Inflammatory macrophage (primary cell): ENCODE results near the gene FRMD4A.
"Not testable (repeated sequence)": the region's sequence is repeated elsewhere in the genome, so short reads cannot be mapped to it uniquely, and the experiment has no call there.

Source experiments
- DNase-seq, 2 donors: peaks; one replicate each; pipeline ENCODE4 v3.0.0-alpha.2; 2020 to 2022

Gene FRMD4A

DNA sequence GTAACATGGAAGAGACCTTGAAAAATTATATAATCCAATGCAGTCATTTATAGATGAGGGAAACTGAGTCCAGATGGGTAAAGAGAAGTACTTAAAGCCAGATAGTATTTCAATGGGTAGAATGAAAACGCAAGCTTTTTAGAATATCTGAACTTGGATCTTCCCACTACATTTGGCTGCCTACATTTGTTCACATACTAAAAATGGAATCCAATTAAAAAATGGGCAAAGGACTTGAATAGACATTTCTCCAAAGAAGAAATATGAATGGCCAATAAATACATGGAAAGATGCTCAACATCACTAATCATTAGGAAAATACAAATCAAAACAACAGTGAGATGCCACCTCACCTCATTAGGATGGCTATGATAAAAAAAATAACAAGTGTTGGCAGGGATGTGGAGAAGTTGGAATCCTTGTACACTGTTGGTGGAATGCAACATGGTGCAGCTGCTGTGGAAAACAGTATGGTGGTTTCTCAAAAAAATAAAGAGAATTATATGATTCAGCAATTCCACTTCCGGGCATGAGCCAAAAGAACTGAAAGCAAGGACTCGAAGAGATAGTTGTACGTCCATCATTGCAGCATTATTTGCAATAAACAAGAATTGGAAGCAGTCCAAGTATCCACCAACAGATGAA lies 188.0 kb downstream of the FRMD4A start:
- no peak for DNase-seq

DNA sequence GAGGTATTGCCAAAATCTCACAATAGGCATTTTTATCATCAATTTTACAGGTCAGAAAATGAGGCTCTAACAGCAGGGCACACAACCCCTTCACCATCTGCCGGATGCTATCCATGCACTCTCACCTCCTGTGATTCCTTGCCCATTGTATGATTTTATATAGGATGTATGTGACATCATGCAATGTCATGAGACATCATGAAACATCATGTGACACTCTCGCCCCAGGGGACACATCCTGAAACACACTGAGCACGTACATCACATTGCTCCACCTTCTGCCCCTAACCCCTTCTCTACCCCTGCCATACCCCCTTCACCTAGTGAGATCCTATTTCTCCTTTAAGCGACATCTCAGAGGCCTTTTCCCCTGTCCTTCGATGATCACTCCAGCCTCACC lies 189.4 kb downstream of the FRMD4A start:
- DNase-seq = no peak

DNA sequence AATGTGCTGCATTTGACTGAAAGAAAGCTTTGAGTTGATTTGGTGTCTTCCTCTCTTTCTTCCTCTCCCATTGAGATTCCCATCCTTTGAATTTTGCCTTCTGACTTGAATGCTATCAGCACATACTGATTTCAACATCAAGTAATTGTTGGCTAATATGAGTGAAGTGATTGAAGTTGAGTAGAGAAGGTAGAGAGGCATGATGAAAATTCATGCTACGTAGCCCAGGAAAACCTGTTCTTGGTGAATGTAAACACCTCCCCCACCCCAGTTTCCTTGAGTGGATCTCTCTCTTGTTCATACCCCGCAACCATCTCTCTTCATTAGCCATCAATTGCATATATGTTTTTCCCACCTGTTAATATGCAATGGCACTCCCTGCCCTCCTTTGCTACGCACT lies 193.3 kb downstream of the FRMD4A start:
- DNase-seq = no peak

DNA sequence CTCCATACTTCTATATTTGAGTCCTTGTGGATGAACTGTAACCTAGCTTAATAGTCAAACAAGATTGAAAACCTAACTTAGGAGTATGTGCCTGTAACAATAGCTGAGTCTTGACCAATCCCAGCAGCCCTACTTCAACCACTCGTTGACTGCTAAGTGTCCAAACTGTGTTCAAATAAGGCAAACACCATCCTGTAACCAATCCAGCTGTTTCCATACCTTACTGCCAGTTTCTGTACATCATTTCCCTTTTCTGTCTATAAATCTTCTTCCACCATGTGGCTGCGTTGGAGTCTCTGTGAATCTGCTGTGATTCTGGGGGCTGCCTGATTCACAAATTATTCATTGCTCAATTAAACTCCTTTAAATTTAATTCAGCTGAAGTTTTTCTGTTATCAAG lies 195.5 kb downstream of the FRMD4A start:
- DNase-seq = not testable (repeated sequence)

DNA sequence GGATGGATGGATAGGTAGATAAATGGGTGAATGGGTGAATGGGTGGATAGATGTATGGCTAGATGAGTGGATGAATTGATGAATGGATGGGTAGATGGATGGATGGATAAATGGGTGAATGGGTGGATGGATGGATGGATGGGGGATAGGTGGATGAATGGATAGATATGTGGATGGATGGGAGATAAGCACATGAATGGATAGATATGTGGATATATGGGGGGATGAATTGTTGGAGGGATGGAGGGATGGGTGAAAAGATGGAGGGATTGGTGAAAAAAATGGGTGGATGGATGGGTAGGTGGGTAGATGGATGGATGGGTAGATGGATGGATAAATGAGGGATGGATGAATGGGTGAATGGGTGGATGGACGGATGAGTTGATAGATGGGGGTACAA lies 196.4 kb downstream of the FRMD4A start:
- no peak for DNase-seq

DNA sequence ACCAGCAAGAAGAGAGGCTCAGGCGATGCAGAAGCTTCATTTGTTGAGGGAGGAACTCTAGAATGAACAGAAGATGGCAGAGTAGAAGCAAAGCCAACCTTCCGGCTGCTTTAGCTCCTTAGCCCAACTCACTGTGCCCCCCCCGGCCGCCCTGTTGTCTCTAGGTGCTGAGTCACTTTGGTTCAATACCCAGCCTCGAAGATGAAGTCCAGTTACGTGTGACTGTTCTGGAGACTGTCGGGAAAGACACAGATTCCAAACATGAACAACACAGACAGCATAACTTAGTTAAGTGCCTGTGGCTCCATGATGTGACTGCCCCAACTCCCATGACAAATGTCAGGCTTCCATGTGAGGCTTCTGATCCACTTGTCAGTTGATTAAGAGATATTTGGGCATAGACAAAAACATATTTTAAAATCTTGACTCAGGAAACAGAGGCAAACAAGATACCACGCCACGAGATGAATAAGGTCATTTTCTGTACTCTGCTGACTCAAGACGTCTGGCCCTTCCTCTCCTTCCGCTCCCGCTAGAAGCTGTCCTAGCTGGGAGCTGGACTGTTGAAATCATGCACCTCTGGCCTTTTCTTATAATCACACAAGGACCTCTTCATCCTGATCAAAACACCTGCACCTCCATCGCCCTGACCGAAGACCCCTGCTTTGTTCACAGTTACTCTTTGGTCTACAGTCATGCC lies 199.3 kb downstream of the FRMD4A start:
- DNase-seq = no peak

DNA sequence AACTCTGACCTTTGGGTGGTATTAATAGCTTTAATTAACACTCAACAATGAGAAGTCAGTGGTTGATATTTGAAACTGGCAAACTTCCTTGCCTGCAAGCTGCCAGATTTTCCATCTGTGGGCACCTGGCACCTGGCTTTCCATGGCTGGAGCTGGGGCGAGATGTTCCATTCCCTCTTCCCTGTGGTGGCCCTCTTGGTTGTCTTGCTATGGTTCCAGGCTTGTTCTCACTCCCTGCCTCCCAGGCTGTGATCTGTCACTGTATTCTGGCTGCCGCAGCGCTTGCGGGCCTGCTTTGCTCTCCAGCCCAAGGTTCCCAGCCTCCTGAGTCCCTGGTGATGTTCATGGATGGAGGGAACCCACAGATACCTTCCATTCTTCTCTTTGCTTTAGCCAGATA lies 201.0 kb downstream of the FRMD4A start:
- DNase-seq = no peak

DNA sequence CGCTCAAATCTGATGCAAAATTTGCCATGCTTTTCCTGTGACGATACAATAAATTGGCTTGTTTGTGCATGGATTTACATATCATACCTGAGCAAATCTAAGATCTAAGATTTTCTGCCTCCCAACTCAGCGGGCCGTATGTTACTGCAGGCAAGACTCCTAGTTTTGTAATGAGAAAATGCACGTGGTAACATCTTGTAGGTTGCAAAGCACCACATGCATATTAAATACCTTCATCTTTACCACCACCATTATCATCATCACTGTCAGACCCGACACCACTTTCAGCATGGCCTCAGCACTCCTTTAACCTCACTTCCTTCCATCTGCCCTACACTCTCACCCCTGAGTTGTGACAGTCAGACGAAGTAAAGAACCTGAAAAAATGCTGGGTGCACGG lies 202.2 kb downstream of the FRMD4A start:
- DNase-seq = no peak

DNA sequence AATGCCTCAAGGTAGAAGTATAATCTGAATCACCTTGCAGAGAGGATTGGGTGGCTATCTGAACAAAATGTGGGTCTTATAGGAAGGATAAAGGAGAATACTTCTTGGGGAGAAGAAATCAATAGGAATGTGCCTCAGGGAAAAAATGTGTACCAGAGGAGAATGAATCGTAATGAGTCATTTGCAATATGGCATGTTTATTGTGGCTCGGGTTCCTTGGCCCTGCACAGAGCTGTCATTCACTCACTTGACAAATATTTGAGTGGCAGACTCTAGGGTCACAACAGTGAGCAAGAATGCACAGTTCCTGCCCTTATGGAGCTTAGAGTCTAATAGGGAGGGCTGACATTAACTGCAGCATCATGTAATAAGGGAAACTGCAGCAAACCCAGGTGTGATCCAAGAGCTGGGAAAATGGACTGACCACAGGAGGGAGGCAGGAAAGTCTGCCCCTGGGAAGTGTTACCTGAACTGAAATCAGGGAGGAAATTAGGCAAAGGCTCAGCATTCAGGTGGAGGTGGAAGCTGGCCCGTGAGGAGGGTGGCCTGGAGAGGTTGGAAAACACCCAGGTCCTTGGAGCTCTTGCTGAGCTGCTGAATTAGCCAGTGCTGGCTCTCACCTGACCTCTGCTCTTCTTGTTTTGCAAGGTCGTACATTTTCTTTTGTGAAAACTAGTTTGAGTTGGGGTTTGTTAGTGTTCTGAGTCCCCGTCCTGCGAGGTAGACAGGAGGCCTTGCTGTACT lies 203.9 kb downstream of the FRMD4A start:
- no peak for DNase-seq

DNA sequence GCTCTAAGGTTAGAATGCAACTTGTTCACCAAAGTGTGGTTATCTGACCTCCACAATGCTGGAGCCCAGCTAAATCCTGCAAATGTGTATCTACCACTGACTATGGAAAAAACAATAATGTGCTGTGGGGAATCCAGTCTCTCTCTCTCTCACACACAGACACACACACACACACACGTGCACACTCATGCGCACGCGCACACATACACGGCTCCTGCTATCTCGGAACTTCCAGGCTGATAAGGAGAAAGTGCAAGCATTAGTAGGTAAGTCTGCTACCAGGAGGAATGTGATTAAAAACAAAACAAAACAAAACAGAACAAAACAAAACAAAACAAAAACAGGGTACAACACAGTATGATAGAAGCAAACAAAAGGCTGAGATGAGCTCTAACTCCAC lies 205.2 kb downstream of the FRMD4A start:
- DNase-seq = no peak

DNA sequence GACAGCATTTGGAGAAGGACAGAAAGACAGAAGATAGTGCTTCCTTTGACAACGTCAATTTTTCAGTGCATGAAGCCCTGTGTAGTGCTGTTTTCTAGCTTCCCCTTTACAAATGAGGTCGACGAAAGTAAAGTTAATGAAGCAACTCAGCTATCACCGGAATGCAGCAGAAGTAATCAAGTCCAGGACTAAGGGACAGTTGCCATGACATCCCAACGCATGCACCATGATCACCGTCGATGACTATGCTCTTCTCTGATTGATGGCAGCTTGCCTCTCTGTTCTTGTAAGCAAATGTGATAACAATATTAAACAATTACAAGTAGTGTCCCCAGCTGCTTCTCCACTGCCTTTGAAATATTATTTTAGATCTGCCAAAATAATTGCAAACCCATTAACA lies 205.8 kb downstream of the FRMD4A start:
- no peak for DNase-seq

DNA sequence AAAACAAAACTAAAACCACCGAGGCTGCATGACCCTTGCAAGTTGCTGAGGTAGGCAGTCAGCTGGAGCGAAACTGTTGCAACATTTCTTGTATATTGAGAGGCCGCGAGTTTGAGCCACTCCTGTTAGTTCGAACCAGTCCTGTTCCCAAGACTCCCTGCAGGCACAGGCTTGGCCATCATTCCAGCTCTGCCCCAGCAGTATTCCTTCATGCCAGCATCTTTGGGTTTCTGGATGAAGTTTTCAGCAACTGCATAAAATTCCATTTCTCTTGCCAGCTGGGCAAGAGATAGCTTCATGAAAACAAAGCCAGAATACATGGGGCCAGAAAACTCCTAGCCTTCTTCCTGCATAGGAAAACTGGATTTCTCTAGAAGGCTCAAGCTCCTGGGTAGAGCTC lies 207.6 kb downstream of the FRMD4A start:
- DNase-seq = no peak

DNA sequence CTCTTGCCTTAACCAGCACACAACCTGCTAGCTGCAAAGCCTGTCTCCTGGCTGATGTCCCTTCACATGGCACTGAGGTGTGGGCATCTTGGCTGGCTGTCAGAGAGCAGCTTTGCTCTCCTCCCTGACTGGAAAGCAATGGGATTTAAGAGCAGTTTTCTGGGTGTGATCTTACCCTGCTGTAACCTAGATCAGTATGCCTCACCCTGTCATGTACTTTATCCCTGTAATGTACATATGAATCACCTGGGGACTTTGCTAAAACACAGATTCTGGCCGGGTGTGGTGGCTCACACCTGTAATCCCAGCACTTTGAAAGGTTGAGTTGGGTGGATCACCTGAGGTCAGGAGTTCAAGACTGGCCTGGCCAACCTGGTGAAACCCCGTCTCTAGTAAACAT lies 209.9 kb downstream of the FRMD4A start:
- no peak for DNase-seq

DNA sequence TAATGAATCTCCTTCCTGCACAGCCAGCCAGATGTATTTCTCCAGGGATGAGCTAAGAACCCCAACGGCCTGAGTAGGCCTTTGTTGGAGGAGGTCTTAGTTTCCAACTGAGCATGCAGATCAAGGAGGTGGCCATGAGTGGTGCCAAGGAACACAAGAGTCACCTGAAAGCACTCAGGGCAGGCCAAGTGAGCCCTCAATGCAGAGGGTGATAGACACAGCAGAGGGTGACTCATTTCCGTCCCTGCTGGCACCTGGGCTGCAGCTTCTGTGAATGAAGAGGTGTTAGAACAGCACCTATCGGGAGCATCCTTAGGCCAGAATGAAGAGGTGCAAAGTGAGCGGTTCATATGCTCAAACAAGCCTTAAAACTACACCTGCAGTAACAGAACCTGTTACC lies 211.8 kb downstream of the FRMD4A start:
- no peak for DNase-seq

DNA sequence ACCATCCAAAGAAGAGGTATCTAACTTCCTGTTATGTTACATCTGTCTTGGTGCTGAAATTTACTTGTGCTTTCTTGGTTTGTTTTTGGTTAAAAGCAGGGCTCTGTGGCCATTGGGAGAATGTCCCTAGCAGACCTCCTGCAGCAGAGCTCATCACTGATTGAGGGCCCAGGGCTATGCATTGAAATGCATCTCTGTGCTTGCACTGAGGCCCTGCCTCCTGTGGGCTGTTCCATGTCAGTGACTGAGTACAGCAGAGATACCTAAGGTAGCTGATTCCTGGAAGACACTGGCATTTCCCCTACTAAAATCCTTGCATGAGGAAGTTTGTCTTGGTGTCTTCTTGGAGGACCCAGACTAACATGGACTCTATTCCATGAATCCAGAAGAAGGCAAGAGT lies 213.9 kb downstream of the FRMD4A start:
- no peak for DNase-seq

DNA sequence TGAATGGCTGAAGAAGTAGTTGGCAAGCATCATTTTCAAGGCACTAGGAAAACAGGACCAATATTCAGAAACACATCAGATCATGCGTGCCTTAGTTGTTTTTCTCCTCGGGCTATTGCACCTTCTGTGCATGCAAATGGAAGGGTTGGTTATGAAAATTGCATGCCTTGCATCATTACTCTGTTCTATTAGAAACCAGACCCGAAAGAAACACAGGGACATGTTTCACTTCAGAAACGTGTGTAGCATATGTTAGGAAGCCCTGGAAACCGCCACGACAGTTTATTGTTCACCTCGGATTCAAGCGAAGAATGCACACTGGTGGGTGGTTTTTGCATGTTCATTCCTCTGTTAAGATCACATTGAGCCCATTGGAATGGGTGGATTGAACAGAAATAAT lies 214.7 kb downstream of the FRMD4A start:
- no peak for DNase-seq

DNA sequence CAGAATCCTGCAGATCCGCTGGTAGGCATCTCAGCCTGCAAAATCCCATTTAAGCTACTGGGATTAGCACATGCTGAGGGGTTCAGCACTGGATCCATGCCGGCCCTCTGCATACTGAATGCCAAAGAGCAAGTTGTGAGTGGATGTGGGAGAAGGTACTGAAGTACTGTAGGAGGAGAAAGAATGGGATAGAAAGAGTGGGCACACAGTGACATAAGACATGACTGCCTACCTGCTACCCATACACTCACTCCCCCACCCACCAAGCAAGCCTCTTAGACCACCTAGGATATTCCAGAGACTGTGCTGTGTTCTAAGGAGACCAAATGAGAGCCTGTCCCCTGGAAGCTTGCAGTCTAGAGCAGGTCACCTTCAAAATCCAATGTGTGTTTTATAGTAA lies 215.9 kb downstream of the FRMD4A start:
- no peak for DNase-seq

DNA sequence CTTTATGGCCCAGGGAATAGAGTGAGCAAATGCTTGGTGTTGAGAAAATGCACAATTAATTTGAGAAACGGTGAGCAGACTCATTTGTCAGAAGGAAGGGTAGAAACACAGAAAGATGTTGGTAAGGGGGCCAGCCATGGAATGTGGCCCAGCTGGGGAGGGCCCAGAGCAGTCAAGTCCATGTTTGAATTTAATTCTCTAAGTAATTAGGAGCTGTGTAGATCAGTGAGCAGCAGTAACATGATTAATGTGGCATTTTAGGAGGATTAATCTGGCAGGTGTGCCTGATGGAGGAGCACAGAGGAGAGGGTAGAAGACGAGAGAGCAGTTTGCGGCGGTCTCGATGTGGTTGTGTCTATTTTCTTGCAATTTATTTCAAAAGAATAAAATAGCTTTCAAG lies 218.7 kb downstream of the FRMD4A start:
- no peak for DNase-seq

DNA sequence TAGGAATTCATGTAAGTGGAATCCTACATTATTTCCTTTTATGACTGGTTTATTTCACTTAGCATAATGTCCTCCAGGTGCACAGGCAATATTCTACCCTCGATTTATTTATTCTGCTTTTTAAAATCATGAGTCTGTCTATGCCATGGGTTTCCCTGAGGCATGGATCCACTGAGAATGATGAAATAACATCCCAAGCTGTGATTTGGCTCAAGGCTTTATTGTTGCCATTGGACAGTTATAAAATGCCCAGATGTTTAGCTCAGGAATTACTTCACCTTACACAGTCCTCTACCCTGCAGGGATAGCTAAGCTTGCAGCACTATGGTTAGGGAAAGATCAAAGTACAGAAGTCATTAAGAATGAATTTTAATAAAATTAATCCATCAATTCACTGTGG lies 219.5 kb downstream of the FRMD4A start:
- DNase-seq = no peak

DNA sequence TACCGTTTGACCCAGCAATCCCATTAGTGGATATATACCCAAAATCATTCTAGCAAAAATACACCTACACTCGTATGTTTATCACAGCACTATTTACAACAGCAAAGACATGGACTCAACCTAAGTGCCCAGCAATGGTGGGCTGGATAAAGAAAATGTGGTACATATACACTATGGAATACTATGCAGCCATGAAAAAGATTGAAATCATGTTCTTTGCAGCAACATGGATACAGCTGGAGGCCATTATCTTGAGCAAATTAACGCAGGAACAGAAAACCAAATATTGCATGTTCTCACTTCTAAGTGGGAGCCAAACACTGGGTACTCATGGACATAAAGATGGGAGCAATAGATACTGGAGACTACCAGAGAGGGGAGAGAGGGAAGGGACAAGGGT lies 223.9 kb downstream of the FRMD4A start:
- no peak for DNase-seq

DNA sequence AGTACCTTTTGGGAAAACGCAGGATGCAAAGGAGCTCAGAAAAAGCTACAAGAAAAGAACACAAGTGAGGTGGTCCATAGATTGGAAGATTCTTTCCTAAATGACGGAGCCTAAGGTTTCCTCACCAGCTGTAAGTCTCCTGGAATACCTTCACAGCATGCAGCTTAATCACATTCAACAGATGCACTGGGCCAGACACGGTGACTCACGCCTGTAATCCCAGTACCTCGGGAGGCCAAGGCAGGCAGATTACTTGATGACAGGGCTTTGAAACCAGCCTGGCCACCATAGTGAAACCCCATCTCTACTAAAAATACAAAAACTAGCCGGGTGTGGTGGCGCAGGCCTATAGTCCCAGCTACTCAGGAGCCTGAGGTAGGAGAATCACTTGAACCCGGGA lies 228.7 kb downstream of the FRMD4A start:
- DNase-seq = no peak

DNA sequence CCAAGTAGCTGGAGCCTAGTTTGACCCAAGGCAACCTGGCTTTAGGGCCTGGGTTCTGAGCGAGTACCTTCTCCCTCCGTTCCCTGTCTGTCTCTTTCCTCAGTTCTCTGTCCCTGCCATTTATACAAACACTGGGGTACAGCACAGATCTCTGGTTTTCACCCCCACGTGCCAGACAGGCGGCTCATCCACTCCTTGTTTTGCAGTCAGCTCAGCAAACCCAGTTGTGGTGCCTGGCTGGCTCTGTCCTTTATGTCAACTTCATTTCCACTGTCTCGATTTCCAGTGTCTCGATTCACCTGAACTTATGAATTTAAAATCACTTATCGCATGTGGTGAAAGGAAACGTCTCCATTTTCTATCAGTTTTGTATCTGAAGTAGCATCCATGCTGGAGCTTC lies 230.8 kb downstream of the FRMD4A start:
- no peak for DNase-seq

DNA sequence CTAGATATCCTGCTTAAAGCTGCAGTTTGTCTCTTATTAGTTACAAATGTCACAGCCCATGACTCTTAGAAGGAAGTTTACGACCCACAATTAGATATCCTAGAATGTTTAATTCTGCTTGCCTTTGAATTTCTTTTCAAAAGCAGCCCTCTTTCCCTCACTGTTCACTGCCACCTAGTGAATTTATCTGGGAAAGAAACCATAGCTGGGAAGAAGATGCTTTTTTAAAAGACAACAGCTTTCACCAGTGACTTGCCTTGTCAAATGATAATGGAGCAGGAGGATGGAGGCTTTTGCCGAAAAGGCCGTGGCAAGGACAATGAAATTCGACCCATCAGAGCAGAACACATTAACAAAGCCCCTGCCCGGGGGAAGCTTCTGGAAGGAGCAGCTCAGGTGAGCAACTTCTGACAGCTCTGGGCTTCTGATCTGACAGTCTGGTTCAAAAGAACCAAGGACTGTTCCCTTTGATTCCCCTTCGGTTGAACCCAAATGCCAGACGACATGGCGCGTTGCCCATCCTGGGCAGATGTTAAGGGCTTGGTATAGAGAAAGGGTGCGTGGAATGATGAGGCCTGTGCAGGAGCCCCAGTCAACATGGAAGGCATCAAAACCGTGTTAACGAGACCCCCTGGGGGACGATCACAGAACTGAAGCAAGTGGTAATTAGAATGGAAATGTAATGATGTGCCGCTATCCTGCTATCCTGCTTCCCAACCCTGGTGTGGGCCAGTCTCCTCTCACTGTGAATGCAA lies 236.8 kb downstream of the FRMD4A start:
- DNase-seq = no peak
